Osteoblast (primary cell): ENCODE results near the gene ZNRD2. TPM values are rescaled to one million over a fixed set of nuclear protein-coding genes. Genes with fewer than 3 reads are reported as not detected.
A peak's percentile ranks its signal among the peaks of the same experiment; 100 is the strongest.

ENCODE experiments used
- DNase-seq: peaks from one replicate; pipeline ENCODE4 v3.0.0; 2011; ENCODE audit warnings: low spot score, mixed read lengths; ENCODE audit not compliant: insufficient read length; ENCODE audit errors: missing footprints
- H2AFZ ChIP-seq: 2 replicates; pipeline ENCODE4 v1.6.0; 2011; ENCODE audit warnings: mild to moderate bottlenecking, low read length
- H3K27ac ChIP-seq: 2 replicates; pipeline ENCODE4 v1.5.1; 2011; ENCODE audit warnings: mild to moderate bottlenecking, low read depth, low read length, moderate library complexity
- H3K27me3 ChIP-seq: 2 replicates; pipeline ENCODE4 v1.6.0; 2012; ENCODE audit warnings: mild to moderate bottlenecking, control low read depth, inconsistent platforms, low read length, moderate library complexity; ENCODE audit not compliant: insufficient read depth
- H3K36me3 ChIP-seq: 2 replicates; pipeline ENCODE4 v1.5.1; 2011; ENCODE audit warnings: mild to moderate bottlenecking, low read length, control low read depth, moderate library complexity; ENCODE audit not compliant: insufficient read depth
- H3K4me1 ChIP-seq: 2 replicates; pipeline ENCODE4 v1.5.1; 2011; ENCODE audit warnings: mild to moderate bottlenecking, low read length, control low read depth, moderate library complexity; ENCODE audit not compliant: insufficient read depth
- H3K4me2 ChIP-seq: 2 replicates; pipeline ENCODE4 v1.6.0; 2011; ENCODE audit warnings: mild to moderate bottlenecking, low read length; ENCODE audit not compliant: insufficient read depth
- H3K4me3 ChIP-seq: fragments of 200-600 bp; sonication (generic); 3 replicates; pipeline ENCODE4 v1.5.1; 2012; ENCODE audit warnings: mild to moderate bottlenecking, low read length, inconsistent platforms; ENCODE audit not compliant: insufficient read depth
- H3K79me2 ChIP-seq: 2 replicates; pipeline ENCODE4 v1.6.0; 2012; ENCODE audit warnings: mild to moderate bottlenecking, low read length, control low read depth, inconsistent platforms; ENCODE audit not compliant: insufficient read depth
- H3K9me3 ChIP-seq: 2 replicates; pipeline ENCODE4 v1.5.1; 2011; ENCODE audit warnings: low read depth, low read length, control low read depth
- H4K20me1 ChIP-seq: 2 replicates; pipeline ENCODE4 v1.6.0; 2012; ENCODE audit warnings: mild to moderate bottlenecking, low read length, control low read depth; ENCODE audit not compliant: insufficient read depth
- total RNA-seq: library from RNA; depleted of rRNA; stranded (reverse); fragments of >200 nt; gene quantifications from 2 replicates; pipeline ENCODE4 v1.2.3, GENCODE V29; 2012
- TF ChIP-seq, protein P1 (sequence below): IDR thresholded peaks from 2 replicates; pipeline ENCODE4 v1.5.1; 2011; ENCODE audit warnings: mild to moderate bottlenecking, low read depth, low read length, moderate library complexity; ENCODE audit errors: extremely low read depth

The ZNRD2 gene
- total RNA-seq, 1 donor: 42.3 TPM

DNA sequence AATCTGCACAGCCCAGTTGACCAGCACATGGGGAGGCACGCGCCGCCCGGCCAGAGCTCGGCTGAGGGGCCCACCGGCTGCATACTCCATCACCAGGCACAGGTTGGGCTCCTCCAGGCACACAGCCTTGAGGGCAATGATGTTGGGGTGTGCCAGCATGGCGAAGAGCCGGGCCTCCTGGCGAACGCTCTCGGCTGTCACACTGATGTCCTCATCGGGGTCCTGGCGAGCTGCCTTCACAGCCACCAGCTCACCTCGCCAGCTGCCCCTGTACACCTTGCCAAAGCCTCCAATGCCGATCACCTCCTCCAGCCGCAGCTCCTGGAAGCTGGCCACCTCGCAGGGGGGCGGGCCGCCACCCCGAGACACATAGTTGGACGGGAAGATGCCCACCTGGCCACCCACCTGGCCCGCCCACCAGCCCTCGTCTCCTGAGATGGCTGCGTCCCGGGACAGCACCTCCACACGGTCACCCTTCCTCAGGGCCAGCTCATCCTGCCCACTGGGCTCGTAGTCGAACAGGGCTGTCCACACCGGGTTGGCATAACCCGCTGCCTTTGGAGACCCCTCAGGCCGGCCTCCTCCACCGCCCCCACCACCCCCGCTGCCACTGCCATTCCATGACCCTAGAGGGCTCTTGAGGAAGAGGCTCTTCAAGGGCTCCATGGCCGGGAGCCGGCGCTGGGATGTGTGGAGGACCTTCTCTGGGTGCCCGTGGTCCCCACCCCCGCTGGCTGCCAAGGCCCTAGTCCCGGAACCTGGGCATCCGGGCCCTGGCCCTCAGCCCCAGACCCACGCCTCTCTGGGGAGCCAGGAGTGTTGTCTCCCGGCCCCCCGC is 43.0 kb downstream of the ZNRD2 start:
- peaks cover 88% of the 10 kb centered on the region for H3K79me2 ChIP-seq
- H4K20me1 ChIP-seq: peaks cover 56% of the 10 kb centered on the region
- TF ChIP-seq, protein P1, sequence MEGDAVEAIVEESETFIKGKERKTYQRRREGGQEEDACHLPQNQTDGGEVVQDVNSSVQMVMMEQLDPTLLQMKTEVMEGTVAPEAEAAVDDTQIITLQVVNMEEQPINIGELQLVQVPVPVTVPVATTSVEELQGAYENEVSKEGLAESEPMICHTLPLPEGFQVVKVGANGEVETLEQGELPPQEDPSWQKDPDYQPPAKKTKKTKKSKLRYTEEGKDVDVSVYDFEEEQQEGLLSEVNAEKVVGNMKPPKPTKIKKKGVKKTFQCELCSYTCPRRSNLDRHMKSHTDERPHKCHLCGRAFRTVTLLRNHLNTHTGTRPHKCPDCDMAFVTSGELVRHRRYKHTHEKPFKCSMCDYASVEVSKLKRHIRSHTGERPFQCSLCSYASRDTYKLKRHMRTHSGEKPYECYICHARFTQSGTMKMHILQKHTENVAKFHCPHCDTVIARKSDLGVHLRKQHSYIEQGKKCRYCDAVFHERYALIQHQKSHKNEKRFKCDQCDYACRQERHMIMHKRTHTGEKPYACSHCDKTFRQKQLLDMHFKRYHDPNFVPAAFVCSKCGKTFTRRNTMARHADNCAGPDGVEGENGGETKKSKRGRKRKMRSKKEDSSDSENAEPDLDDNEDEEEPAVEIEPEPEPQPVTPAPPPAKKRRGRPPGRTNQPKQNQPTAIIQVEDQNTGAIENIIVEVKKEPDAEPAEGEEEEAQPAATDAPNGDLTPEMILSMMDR: no peak
- peak overlapping the region; percentile 92 for H3K27ac ChIP-seq
- H3K36me3 ChIP-seq: peaks cover 18% of the 10 kb centered on the region
- H2AFZ ChIP-seq: no peak overlapping the region
- no peaks in the 10 kb centered on the region for H3K27me3 ChIP-seq
- peak; percentile 89 for DNase-seq
- H3K4me2 ChIP-seq: peak overlapping the region; percentile 94
- H3K4me1 ChIP-seq: peaks cover 36% of the 10 kb centered on the region
- H3K9me3 ChIP-seq: no peaks in the 10 kb centered on the region
- peak overlapping the region; percentile 93 for H3K4me3 ChIP-seq

DNA sequence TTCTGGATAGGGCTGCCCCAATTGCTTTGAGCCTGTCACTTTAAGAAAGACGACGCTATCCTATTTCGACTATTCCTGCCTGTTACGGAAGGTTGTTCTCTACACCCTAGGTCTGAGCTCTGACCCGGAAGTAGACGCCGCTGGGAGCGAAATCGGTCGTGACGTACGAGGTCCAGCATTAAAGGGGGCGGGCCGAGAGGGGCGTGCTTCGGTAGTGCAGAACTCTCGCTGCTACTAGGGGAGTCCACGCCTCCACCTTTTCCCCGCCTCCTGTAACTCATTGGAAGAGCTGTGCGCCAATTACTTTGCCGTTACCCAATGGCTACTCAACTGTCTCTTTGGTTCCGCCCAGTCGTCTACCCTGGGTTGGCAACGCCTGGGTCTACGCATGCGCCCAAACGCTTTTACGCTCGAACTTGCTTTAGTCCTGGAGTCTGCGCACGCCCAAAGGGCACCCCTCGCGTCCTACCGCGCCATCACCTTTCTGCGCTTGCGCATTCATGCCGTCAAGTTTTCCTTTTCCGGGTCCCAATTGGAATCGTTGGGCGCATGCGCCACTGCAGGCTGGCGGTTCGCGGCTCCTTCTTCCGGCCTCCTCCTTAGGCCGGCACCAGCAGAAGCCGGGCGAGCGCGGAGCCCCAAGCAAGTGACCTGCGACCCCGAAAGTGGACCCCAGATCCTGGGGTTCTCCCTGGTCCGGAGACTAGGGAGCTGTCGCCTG is 45.1 kb downstream of the ZNRD2 start, which contains the start of gene PCNX3:
TSS of gene PCNX3 (plus strand) at position 548 of the 721 bp plus-strand sequence. CDS start 536 bp downstream, outside the sequence.
- DNase-seq: peak; percentile 100
- Histone ChIP-seq H3K9me3 (no peaks in the 10 kb centered on the region), H3K4me1 (peaks cover 28% of the 10 kb centered on the region), H3K27ac (peak within 1 kb of the TSS; percentile 92), H4K20me1 (peaks cover 47% of the 10 kb centered on the region), H3K27me3 (no peaks in the 10 kb centered on the region), H2AFZ (peak within 1 kb of the TSS; percentile 88), H3K36me3 (peaks cover 32% of the 10 kb centered on the region), H3K4me3 (peak within 1 kb of the TSS; percentile 93), H3K4me2 (peak within 1 kb of the TSS; percentile 94), H3K79me2 (peaks cover 90% of the 10 kb centered on the region)
- TF ChIP-seq, protein P1: no peak

DNA sequence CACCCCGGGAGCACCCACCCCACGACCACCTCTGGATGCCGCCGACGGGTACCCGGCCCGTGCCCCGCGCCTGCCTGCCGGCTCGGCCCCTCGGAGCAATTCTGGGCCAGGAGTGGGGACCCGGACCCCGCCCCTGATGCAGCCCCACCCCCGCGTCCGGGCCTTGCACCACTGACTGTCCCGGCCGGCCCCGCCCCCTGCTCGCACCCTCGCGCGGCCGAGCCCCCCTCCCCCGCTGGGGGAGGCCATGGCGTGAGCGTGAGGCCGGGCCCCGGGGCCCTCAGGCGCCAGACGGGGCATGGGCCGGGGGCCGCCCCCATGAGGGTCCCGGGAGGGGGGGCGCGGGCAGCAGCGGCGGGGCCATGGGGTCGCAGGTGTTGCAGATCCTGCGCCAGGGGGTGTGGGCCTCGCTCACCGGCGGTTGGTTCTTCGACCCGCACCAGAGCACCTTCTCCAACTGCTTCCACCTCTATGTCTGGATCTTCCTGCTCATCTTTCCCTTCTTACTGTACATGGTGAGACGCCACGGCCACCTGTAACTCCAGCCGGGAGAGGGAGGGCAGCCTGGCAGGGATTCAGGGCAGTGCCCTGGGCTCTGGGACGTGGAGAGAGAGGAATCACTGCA is 45.8 kb downstream of the ZNRD2 start:
- Histone ChIP-seq H3K4me3 (peak overlapping the region; percentile 83), H3K4me1 (peaks cover 28% of the 10 kb centered on the region), H3K27me3 (no peaks in the 10 kb centered on the region), H3K4me2 (peak overlapping the region; percentile 88), H3K79me2 (peaks cover 89% of the 10 kb centered on the region), H3K9me3 (no peaks in the 10 kb centered on the region), H3K36me3 (peaks cover 37% of the 10 kb centered on the region), H4K20me1 (peaks cover 41% of the 10 kb centered on the region), H3K27ac (peak overlapping the region; percentile 63), H2AFZ (no peak overlapping the region)
- TF ChIP-seq, protein P1: no peak
- peak; percentile 97 for DNase-seq
